ENCODE data around the gene TNFSF9.
A peak's percentile ranks its signal among the peaks of the same experiment; 100 is the strongest.

TNFSF9 gene

DNA sequence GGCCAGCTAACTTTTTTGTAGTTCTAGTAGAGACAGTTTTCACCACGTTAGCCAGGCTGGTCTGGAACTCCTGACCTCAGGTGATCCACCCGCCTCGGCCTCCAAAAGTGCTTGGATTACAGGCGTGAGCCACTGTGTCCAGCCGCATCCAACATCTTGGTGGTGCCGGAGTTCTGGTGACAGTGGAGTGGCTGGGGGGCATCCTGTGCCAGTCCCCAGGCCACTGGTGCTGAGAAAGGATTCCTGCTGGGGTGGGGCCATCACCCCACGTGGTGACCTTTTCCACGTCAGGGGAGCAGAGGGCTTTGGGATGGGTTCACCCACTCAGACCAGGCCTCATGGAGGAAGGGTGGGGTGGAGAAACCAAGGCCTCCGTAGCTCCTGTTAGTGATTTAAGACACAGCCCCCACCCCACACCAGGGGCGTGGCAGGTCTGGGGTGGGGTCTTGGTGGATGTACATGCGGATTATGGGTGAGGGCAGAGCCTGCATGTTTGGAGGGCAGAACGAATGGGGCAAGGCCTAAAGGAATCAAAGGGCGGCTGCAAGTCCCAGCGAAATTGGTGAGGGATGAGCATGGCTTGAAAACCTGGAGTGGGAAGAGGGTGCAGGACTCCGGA, 15.8 kb upstream of the TNFSF9 start:
- H3K4me1 Mint-ChIP-seq: peaks cover 32% of the 10 kb centered on the region
- no peaks in the 10 kb centered on the region for H3K9me3 Mint-ChIP-seq
- peaks cover 17% of the 10 kb centered on the region for H3K27me3 Mint-ChIP-seq (ENCODE audit: low read depth, poor library complexity)
- DNase-seq: no peak
- TF ChIP-seq, protein P1, sequence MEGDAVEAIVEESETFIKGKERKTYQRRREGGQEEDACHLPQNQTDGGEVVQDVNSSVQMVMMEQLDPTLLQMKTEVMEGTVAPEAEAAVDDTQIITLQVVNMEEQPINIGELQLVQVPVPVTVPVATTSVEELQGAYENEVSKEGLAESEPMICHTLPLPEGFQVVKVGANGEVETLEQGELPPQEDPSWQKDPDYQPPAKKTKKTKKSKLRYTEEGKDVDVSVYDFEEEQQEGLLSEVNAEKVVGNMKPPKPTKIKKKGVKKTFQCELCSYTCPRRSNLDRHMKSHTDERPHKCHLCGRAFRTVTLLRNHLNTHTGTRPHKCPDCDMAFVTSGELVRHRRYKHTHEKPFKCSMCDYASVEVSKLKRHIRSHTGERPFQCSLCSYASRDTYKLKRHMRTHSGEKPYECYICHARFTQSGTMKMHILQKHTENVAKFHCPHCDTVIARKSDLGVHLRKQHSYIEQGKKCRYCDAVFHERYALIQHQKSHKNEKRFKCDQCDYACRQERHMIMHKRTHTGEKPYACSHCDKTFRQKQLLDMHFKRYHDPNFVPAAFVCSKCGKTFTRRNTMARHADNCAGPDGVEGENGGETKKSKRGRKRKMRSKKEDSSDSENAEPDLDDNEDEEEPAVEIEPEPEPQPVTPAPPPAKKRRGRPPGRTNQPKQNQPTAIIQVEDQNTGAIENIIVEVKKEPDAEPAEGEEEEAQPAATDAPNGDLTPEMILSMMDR (IDR thresholded peaks at IDR 0.05): no peak
- no peak overlapping the region for H3K4me3 Mint-ChIP-seq
- H3K27ac Mint-ChIP-seq: no peak overlapping the region
- no peaks in the 10 kb centered on the region for H3K36me3 Mint-ChIP-seq (ENCODE audit: low read depth)

DNA sequence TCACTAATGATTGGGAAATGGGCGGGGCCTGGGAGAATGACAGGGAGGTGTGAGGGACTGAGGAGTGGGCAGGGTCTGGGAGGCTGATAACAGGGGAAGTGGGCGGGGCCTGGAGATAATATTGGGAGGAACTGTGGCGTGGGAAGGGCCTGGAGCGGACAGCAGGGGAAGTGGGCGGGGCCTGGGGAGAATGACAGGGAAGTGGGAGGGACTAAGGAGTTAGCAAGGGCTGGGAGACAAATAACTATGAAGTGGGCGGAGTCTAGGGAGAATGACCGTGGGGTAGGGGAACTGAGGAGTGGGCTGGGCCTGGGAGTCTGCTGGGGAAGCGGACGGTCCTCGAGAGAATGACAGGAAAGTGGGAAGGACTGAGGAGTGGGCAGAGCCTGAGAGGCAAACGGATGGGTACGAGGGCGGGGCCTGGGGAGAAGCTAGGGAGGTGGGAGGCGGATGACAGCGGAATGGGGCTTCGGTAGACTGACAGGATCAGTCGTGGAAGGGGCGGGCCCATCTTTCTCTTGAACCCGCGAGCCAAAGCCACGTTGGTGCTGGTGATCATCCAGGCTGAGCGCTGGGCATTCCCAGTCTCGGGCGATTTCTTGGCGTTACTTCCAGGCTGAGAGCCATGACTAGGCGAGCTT, 14.7 kb upstream of the TNFSF9 start:
- H3K27ac Mint-ChIP-seq: peak overlapping the region; percentile 18
- TF ChIP-seq, protein P1 (IDR thresholded peaks at IDR 0.05): no peak
- no peaks in the 10 kb centered on the region for H3K36me3 Mint-ChIP-seq (ENCODE audit: low read depth)
- H3K4me3 Mint-ChIP-seq: peak overlapping the region; percentile 93
- peak; percentile 97 for DNase-seq
- H3K4me1 Mint-ChIP-seq: peaks cover 32% of the 10 kb centered on the region
- peaks cover 17% of the 10 kb centered on the region for H3K27me3 Mint-ChIP-seq (ENCODE audit: low read depth, poor library complexity)
- no peaks in the 10 kb centered on the region for H3K9me3 Mint-ChIP-seq

DNA sequence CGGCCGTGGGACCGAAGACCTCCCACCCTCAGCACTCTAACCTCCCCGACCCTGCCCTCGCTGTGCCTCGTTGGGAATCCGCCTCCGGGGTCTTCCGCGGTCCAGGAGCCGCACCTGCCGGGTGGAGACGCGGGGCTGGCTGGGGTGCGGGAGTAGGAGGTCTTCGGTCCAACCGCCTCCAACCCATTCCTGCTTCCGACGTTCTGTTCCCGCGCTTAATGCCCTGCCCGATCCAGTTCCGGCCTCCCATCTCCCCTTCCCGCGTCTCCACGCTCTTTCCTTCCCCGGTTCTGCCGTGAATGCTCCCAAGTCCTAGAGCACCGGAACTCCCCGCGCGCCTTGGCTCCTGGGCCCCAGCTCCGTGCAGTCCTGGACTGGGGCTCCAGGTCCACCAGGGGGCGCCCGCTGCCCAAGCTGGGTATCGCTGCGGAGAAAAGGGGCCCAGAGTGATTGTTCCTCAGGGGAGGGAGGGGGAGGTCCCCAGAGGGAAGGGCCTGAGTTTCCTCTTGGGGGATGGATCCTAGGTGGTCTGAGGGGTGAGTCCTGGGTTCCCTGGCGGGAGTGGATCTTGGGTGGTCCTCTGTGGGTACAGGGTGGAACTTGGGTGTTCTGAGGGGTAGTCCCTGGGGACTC, 14.1 kb upstream of the TNFSF9 start:
- TF ChIP-seq, protein P1 (IDR thresholded peaks at IDR 0.05): peak; percentile 92
- no peaks in the 10 kb centered on the region for H3K9me3 Mint-ChIP-seq
- no peak overlapping the region for H3K27ac Mint-ChIP-seq
- H3K4me3 Mint-ChIP-seq: peak overlapping the region; percentile 93
- H3K36me3 Mint-ChIP-seq (ENCODE audit: low read depth): no peaks in the 10 kb centered on the region
- DNase-seq: peak; percentile 97
- peaks cover 33% of the 10 kb centered on the region for H3K4me1 Mint-ChIP-seq
- peaks cover 17% of the 10 kb centered on the region for H3K27me3 Mint-ChIP-seq (ENCODE audit: low read depth, poor library complexity)

DNA sequence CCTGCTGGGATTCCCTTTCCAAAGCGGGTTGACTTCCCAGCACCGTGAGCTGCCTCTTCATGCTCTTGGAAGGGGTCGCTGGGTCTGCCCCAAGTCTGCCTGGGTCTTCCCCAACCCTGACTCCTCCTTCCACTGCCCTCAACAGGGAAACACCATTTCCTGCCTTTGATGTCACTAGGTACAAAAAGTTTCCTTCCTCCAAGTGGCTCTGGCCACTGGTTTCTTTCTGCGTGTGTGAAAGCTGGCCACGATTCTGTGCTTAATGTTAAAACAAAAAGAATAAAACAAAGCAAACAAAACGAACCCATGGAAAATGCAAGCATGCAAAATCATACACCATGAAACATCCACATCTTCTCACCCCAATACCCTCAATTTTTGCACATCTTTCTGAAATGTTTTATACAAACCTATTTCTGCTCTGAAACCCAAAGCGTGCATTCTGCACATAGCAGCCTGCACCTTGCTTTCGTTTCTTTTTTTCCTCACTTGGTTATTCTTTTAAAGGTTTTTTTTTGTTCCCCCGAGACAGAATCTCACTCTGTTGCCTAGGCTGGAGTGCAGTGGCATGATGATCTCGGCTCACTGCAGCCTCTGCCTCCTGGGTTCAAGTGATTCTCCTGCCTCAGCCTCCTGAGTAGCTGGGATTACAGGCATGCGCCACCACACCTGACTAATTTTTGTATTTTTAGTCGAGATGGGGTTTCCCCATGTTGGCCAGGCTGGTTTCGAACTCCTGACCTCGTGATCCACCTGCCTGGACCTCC, 12.5 kb upstream of the TNFSF9 start:
- Mint-ChIP-seq H3K9me3 (no peaks in the 10 kb centered on the region), H3K27ac (no peak overlapping the region), H3K4me1 (peaks cover 37% of the 10 kb centered on the region), H3K36me3 (ENCODE audit: low read depth) (no peaks in the 10 kb centered on the region), H3K27me3 (ENCODE audit: low read depth, poor library complexity) (peaks cover 17% of the 10 kb centered on the region), H3K4me3 (no peak overlapping the region)
- TF ChIP-seq, protein P1 (IDR thresholded peaks at IDR 0.05): no peak
- DNase-seq: no peak

DNA sequence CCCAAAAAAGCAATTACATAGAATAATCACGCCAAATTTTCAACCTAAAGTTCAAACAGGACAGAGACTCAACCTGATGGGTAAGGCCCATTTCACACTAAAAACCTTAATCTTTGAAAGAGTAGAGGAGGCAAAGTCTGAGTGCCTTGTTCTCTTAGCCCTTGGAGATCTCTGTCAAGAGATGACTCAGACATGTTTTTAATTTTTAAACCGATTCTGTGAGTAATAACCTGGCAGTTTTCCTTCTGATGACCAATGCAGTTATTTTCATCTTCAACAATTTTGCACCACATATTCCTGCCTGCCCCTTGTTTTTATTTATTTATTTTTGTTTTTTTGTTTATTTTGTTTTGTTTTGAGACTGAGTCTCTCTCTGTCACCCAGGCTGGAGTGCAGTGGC, 11.5 kb upstream of the TNFSF9 start:
- DNase-seq: no peak
- H3K4me3 Mint-ChIP-seq: no peak overlapping the region
- peaks cover 9% of the 10 kb centered on the region for H3K27me3 Mint-ChIP-seq (ENCODE audit: low read depth, poor library complexity)
- no peaks in the 10 kb centered on the region for H3K36me3 Mint-ChIP-seq (ENCODE audit: low read depth)
- TF ChIP-seq, protein P1 (IDR thresholded peaks at IDR 0.05): no peak
- peaks cover 31% of the 10 kb centered on the region for H3K4me1 Mint-ChIP-seq
- H3K9me3 Mint-ChIP-seq: no peaks in the 10 kb centered on the region
- H3K27ac Mint-ChIP-seq: no peak overlapping the region
